ENCODE results near the gene IGHMBP2.

DNA sequence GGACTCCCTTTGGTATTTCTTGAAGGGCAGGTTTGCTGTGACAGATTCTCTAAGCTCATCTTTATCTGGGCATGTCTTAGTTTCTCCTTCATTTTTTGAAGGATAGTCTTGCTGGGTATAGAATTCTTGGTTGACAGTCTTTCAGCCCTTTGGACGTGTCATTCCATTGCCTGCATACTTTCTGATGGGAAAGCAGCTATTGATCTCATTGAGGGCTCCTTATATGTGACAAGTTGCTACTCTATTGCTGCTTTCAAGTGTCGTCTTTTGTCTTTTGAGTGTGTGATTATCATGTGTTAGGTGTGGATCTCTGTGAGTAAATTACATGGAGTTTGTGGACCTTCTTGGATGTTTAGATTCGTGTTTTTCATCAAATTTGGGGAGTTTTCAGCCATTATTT lies 21.9 kb downstream of the IGHMBP2 start:
- TF ChIP-seq EZH2 (IDR thresholded peaks at IDR 0.05) (no peak), POLR2AphosphoS5 (IDR thresholded peaks at IDR 0.05; ENCODE audit: low read depth, low read length) (no peak)
- TF ChIP-seq, protein P1, sequence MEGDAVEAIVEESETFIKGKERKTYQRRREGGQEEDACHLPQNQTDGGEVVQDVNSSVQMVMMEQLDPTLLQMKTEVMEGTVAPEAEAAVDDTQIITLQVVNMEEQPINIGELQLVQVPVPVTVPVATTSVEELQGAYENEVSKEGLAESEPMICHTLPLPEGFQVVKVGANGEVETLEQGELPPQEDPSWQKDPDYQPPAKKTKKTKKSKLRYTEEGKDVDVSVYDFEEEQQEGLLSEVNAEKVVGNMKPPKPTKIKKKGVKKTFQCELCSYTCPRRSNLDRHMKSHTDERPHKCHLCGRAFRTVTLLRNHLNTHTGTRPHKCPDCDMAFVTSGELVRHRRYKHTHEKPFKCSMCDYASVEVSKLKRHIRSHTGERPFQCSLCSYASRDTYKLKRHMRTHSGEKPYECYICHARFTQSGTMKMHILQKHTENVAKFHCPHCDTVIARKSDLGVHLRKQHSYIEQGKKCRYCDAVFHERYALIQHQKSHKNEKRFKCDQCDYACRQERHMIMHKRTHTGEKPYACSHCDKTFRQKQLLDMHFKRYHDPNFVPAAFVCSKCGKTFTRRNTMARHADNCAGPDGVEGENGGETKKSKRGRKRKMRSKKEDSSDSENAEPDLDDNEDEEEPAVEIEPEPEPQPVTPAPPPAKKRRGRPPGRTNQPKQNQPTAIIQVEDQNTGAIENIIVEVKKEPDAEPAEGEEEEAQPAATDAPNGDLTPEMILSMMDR (IDR thresholded peaks at IDR 0.05 in 2 of 3, conservative IDR thresholded peaks at IDR 0.05 in 1 of 3; ENCODE audit: borderline replicate concordance in 1 of 3, insufficient read depth in 1 of 3, low read depth in 2 of 3, low read length in 2 of 3), result no peak
- TF ChIP-seq, protein P2, sequence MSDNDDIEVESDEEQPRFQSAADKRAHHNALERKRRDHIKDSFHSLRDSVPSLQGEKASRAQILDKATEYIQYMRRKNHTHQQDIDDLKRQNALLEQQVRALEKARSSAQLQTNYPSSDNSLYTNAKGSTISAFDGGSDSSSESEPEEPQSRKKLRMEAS (IDR thresholded peaks at IDR 0.05), result no peak

Measured in HCT116 (cell line).